T-helper 1 cell treated with Interleukin-12 subunit alpha and Interleukin-12 subunit beta and Interleukin-4 antibody, amounts not matched to agents 30 ng/mL and 1 ng/mL, for 36 hours (primary cell): Measurements from ENCODE around the gene MANBA. TPM values are rescaled to one million over a fixed set of nuclear protein-coding genes. Genes with fewer than 3 reads are reported as not detected.

Experiments
- intact Hi-C: fragments of 100-400 bp; cut with micrococcal nuclease; formaldehyde crosslinking; loops from one replicate; pipeline ENCODE4 v1.15.1; 2024
- total RNA-seq: library from RNA; stranded (reverse); gene quantifications from 2 replicates; pipeline ENCODE4 v1.2.3, GENCODE V29; 2022

MANBA gene
- total RNA-seq, result 15.0 and 15.1 TPM in 2 replicates

DNA sequence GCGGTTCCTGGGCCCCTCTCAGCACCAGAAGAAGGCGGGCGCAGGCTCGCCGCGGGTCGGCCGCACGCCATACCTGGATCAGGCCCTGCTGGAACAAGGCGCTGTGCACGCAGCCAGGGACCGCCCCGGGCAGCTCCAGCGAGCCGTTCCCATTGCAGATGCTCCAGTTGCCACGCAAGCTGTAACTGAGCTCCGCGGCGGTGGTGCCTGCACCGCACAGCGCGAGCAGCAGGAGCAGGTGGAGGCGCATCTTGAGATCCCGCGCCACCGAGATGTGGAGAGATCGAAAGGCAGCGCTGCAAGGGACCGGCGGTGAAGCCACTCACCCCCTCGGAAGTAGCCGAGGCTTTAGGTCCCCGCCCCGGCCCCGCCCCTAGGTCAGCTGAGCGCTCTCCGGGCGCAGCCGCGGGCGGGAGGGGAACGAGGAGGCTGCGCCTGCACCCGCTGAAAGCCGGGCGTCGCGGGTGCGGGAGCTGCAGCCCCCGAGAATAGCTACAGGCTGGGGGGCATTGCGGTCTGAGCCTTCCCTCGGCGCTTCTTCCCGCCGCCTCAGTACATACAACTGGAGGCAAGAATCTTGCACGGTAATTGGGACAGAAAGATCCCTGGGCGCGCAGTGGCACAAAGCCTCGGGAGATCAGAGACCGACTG is at the start of gene MANBA:
Gene MANBA (minus strand): TSS at position 324 of the 651 bp plus-strand sequence. CDS start 74 bp downstream, at position 250.
- intact Hi-C loops, result loop anchor here (1.0 to 5.0 kb wide), 15 partner anchors 26 to 1413 kb away; partner anchors contain the start of genes BDH2, CENPE, PPP3CA and SLC9B1

- intact Hi-C loops, result loop anchor here (1.0 kb wide), 2 partner anchors 9 kb away; no protein-coding TSS in a partner anchor
Measured at GRCh38 chr4:102809691-102810090, 48.9 kb upstream of the MANBA start.

GRCh38 chr4:102809190-102809589 is 48.4 kb upstream of the MANBA start:
- intact Hi-C loops, result loop anchor here (1.0 kb wide), 2 partner anchors 9 kb away; no protein-coding TSS in a partner anchor

- intact Hi-C loops, result no loop called here
Measured at GRCh38 chr4:102808009-102808408, 47.2 kb upstream of the MANBA start.

GRCh38 chr4:102807345-102807744 is 46.6 kb upstream of the MANBA start:
- intact Hi-C loops, result loop anchor here (2.0 kb wide), 1 partner anchor 15 kb away; no protein-coding TSS in a partner anchor

- intact Hi-C loops, result loop anchor here (1.0 kb wide), 1 partner anchor 9 kb away; no protein-coding TSS in a partner anchor
Measured at GRCh38 chr4:102799816-102800215, 39.0 kb upstream of the MANBA start.

DNA sequence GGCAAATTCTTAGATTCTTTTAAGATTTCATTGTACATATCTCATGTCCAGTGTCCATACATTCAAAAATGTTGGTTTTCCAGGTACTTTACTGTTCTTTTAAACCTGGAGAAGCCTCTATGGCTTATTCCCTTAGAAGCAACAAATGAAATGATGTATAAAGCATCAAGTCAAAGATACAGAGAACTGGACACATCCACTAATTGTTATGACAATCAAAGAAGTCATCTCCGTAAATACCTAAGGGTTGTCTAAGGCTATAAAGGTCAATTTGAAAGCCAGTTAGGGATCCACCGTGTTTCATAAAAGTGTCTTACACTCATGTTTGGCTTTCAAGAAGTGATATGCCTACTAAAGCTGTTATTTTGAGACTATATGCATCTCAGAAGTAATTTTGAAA is 34.2 kb upstream of the MANBA start:
- intact Hi-C loops, result no loop called here

DNA sequence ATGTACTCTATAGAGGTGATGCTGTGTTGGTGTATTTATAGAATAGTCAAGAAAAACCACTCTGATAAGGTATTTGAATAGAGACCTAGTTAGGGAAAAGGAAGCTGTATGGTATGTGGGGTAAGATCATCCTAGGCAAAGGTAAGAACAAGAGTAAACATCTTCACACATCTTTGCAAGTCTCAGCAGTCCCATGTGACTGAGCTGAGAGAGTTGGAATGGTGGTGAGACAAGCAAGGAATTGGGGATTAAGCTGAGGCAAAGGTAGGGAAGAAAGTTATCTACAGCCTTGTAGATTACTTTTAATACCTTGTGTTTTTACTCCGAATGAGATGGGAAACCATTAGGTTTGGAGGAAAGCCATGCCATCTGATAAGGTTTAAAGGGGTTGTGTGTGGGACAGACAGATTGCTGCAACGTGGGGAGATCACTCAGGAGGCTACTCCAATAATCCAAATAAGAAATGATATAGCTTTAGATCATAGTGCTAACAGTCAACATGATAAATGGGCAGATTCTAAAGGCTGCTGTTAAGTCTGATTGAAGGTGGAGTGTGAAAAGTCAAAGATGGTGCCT is 31.7 kb upstream of the MANBA start:
- intact Hi-C loops, result loop anchor here (2.0 kb wide), 2 partner anchors 14 to 32 kb away; partner anchors contain the start of gene MANBA

DNA sequence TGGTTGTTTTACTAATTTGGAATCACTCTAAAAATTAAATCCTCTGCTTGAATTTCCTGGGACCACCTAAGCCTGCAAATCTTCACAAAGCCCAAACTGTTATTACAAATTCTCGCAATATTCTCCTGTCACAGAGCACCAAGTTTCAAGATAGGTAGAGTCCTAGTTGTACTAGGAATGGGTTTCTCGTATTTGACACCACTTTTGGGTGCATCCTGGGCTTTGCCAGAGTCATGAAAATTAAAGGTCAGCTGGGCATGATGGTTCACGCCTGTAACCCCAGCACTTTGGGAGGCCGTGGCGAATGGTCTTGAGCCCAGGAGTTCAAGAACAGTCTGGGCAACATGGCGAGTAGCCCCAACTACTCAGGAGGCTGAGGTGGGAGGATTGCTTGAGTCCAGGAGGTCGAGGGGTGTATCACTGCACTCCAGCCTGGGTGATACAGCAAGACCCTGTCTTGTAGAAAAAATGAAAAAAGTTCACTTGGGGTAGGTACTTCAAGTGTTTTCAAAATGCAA is 30.6 kb upstream of the MANBA start:
- intact Hi-C loops, result no loop called here

DNA sequence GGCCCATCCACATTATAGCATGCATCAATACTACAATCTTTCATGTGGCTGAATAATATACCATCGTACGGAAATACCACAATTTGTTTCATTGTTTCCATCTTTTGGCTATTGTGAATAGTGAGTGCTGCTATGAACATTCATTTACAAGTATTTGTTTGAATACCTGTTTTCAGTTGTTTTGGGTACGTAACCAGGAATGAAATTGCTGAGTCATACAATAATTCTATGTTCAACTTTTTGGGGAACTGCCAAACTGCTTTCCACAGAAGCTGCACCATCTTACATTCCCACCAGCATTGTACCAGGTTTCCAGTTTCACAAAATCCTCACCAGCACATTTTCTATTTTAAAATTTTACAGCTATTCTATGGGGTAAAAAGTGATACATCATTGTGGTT is 28.5 kb upstream of the MANBA start:
- intact Hi-C loops, result no loop called here

DNA sequence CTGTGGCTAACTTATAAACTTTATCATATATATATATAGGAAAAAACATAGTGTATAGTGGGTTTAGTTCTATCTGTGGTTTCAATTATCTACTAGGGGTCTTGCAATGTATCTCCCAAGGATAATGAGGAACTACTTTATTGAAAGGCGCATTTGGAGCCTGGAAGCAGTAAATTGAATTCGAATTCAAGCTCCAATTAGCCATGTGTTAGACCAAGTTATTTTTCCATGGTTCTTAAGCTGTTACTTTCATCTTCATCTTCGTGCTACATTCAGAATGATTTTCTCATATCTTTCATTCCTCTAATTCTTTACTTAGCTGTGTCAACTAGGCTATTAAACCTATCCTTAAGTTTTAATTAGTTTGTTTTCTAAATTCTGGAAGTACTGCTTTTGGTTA is 27.2 kb upstream of the MANBA start:
- intact Hi-C loops, result no loop called here

DNA sequence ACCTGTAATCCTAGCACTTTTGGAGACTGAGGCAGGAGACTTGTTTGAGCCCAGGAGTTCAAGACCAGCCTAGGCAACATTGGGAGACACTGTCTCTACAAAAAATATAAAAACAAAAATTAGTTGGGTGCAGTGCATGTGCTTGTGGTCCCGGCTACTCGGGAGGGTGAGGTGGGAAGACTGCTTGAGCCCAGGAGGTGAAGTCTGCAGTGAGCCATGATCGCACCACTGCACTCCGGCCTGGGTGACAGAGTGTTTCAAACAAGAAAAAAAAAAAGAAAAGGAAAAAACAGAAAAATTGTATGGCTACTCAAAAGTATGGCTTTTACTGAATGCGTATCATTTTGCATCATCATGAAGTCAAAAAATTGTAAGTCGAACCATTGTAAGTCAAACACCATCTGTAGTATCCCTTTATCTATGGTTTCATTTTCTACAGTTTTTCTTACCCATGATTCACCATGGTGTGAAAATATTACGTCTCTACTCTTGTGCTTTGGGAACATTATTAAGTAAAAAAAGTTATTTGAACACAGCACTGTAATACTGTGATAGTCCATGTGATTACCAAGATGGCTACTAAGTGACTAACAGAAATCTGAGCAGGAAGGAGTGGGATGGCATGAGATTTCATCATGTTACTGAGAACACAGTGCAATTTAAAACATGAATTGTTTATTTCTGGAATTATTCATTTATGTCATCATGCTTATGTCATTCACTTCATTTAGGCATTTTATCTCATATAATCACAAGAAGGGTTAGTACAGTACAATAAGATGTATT is 26.5 kb upstream of the MANBA start:
- intact Hi-C loops, result no loop called here

DNA sequence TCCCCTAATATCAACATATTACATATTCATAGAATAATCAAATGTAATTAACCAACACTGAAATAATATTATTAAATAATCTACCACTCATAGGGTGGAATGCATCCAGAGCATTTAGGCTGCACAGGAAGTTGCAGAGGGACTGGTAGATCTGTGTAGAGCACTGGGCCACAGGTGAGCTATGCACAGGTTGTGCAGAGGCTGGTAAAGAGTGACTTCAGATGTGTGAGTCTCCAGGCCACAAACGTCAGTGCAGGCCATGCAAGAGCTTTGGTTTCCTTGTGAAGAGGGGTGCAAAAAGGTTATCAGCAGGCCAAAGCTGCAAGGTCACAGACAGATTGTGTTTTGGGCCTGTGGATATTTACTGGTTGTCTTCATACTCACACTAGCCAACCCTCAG is 25.5 kb upstream of the MANBA start:
- intact Hi-C loops, result no loop called here

GRCh38 chr4:102783006-102783405 is 22.2 kb upstream of the MANBA start:
- intact Hi-C loops, result no loop called here

GRCh38 chr4:102781570-102781969 is 20.8 kb upstream of the MANBA start:
- intact Hi-C loops, result no loop called here

DNA sequence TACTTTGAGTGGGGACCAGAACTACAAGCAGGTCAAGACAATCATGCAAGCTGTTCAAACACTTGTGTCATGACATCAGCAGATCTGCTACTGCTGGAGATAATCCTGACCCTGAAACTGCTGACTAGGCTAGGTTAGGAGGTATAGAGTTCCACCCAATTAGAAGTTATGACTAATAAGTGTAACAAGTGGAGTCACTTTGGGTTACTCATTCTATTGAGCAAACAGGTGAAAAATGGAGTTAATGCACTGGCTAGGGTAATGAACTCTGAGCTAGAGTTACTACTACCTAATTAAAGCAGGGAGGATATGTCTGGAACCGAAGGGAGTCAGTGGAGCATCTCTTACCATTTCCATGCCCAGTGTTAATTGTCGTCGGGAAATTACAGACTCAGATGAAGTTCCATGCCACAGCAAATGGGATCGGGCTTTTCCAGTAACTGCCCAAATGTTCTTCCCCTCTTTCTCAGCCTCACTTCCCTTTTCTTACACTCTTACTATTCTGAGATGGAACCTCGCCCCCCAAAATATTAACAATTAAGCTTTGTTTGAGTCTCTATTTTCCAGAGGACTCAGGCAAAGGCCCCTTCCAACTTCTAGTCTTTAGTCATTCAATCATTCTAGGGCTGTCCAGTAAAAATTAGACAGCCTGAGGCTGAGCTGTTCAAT is 19.8 kb upstream of the MANBA start:
- intact Hi-C loops, result no loop called here

GRCh38 chr4:102779204-102779603 is 18.4 kb upstream of the MANBA start:
- intact Hi-C loops, result no loop called here

DNA sequence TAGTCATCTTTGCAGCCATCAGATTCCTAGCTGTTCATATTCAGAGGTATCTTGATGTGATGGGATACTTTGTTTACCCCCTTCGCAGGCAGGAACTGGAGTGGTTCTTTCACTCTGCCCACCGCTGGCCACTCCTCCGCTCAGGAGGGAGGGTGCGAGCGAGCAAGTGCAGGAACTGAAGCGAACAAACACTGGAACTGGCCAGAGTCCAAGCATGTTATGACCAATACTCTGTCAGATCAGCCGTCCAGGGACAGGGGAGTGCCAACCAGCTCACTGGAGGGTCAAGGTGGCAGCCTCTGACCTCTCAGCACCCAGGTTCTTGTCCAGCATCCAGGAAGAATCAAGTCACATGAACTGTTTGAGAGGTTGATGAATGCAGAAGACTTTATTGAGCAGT is 18.0 kb upstream of the MANBA start:
- intact Hi-C loops, result no loop called here

- intact Hi-C loops, result no loop called here
Measured at GRCh38 chr4:102775805-102776204, 15.0 kb upstream of the MANBA start.

DNA sequence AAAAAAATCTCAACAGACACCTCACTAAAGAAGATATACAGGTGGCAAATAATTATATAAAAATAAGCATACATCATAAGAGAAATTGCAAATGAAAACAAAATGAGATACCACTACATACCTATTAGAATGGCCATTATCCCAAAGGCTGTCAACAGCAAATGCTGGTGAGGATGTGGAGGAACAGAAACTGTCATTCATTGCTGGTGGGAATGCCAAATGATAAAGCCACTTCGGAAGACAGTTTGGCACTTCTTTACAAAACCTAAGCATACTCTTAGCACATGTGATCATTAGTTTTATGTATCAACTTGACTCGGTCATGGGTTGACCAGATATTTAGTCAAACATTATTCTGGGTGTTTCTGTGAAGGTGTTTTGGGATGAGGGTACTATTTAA is 13.5 kb upstream of the MANBA start:
- intact Hi-C loops, result no loop called here

GRCh38 chr4:102772738-102773340 is 12.1 kb upstream of the MANBA start:
- intact Hi-C loops, result no loop called here
